Right renal pelvis (tissue), 4 donors: ENCODE measurements around the gene TMEM45B. TPM values are rescaled to one million over a fixed set of nuclear protein-coding genes. Genes with fewer than 3 reads are reported as not detected.
"Not testable (repeated sequence)": the region's sequence is repeated elsewhere in the genome, so short reads cannot be mapped to it uniquely, and the experiment has no call there.

Experiments used
- DNase-seq, 4 donors: peaks; one replicate each; pipeline ENCODE4 v3.0.0-alpha.2; 2013; ENCODE audit warnings: low read depth in 4 of 4, low spot score in 3 of 4, missing footprints in 1 of 4
- polyA plus RNA-seq, 4 donors: library from polyadenylated mRNA; unstranded; fragments of 120-200 nt; gene quantifications; one replicate each; pipeline ENCODE4 v1.2.1, GENCODE V29; 2013; ENCODE audit not compliant: insufficient read length in 4 of 4

The TMEM45B gene
- polyA plus RNA-seq, 4 donors = 18.0 to 32.6 (median 21.4) TPM

- DNase-seq = no peak
Observed at GRCh38 chr11:129804012-129804411, 11.6 kb upstream of the TMEM45B start.

GRCh38 chr11:129808241-129808640 is 7.4 kb upstream of the TMEM45B start:
- not testable (repeated sequence) for DNase-seq

- no peak for DNase-seq
Observed at GRCh38 chr11:129813231-129813791, 2.3 kb upstream of the TMEM45B start.

- DNase-seq = no peak
Observed at GRCh38 chr11:129814244-129815014, 1.2 kb upstream of the TMEM45B start.

GRCh38 chr11:129817534-129818051 is 1.9 kb downstream of the TMEM45B start:
- DNase-seq = no peak

- not testable (repeated sequence) for DNase-seq
Observed at GRCh38 chr11:129818236-129818635, 2.6 kb downstream of the TMEM45B start.

- no peak for DNase-seq
Observed at GRCh38 chr11:129819237-129819636, 3.6 kb downstream of the TMEM45B start.

- not testable (repeated sequence) for DNase-seq
Observed at GRCh38 chr11:129820228-129820627, 4.6 kb downstream of the TMEM45B start.

GRCh38 chr11:129823281-129823680 is 7.6 kb downstream of the TMEM45B start:
- not testable (repeated sequence) for DNase-seq

GRCh38 chr11:129823799-129824198 is 8.2 kb downstream of the TMEM45B start:
- DNase-seq = not testable (repeated sequence)

GRCh38 chr11:129825380-129825779 is 9.7 kb downstream of the TMEM45B start:
- no peak for DNase-seq

GRCh38 chr11:129828301-129828836 is 12.7 kb downstream of the TMEM45B start:
- no peak for DNase-seq

GRCh38 chr11:129829497-129829896 is 13.8 kb downstream of the TMEM45B start:
- DNase-seq = not testable (repeated sequence)

GRCh38 chr11:129831227-129831626 is 15.6 kb downstream of the TMEM45B start:
- not testable (repeated sequence) for DNase-seq

- not testable (repeated sequence) for DNase-seq
Observed at GRCh38 chr11:129833260-129833659, 17.6 kb downstream of the TMEM45B start.

GRCh38 chr11:129836423-129836891 is 20.8 kb downstream of the TMEM45B start:
- not testable (repeated sequence) for DNase-seq

- DNase-seq = no peak
Observed at GRCh38 chr11:129836979-129837378, 21.3 kb downstream of the TMEM45B start.

GRCh38 chr11:129840236-129840635 is 24.6 kb downstream of the TMEM45B start:
- DNase-seq = no peak

GRCh38 chr11:129842138-129842537 is 26.5 kb downstream of the TMEM45B start:
- DNase-seq = no peak

GRCh38 chr11:129846508-129847335 is 31.1 kb downstream of the TMEM45B start:
- no peak for DNase-seq

- not testable (repeated sequence) for DNase-seq
Observed at GRCh38 chr11:129847361-129847760, 31.7 kb downstream of the TMEM45B start.
